ENCODE data around the gene CFAP57. TPM values are rescaled to one million over a fixed set of nuclear protein-coding genes. Genes with fewer than 3 reads are reported as not detected.
"Not testable (repeated sequence)": the region's sequence is repeated elsewhere in the genome, so short reads cannot be mapped to it uniquely, and the experiment has no call there.

CFAP57 gene
- total RNA-seq, 2 experiments from 2014 or later = 0.09 TPM

DNA sequence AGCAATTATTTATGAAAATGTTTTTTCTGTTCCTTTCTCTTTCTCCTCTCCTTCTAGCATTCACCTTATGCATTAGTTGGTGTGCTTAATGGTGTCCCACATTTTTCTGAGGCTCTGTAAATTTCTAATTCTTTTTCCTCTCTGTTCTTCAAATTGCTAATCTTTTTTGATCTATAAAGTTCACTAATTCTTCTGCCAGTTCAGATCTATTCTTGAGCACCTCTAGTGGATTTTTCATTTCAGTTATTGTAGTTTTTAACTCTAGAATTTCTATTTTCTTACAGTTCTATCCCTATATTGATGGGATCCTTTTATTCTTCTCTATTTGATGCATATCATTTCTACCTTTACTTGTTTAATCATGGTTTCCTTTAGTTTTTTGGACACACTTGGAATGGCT is 22.4 kb downstream of the CFAP57 start:
- DNase-seq = no peak
- H3K27ac Mint-ChIP-seq = no peak overlapping the region
- H3K36me3 Mint-ChIP-seq = no peaks in the 10 kb centered on the region
- CTCF ChIA-PET = no interaction called here
- H3K4me3 Mint-ChIP-seq = no peak overlapping the region
- H3K4me1 Mint-ChIP-seq = no peaks in the 10 kb centered on the region
- peaks cover 18% of the 10 kb centered on the region for H3K27me3 Mint-ChIP-seq
- ATAC-seq = no peak
- H3K9me3 Mint-ChIP-seq (ENCODE audit: low read depth) = peaks cover 15% of the 10 kb centered on the region

DNA sequence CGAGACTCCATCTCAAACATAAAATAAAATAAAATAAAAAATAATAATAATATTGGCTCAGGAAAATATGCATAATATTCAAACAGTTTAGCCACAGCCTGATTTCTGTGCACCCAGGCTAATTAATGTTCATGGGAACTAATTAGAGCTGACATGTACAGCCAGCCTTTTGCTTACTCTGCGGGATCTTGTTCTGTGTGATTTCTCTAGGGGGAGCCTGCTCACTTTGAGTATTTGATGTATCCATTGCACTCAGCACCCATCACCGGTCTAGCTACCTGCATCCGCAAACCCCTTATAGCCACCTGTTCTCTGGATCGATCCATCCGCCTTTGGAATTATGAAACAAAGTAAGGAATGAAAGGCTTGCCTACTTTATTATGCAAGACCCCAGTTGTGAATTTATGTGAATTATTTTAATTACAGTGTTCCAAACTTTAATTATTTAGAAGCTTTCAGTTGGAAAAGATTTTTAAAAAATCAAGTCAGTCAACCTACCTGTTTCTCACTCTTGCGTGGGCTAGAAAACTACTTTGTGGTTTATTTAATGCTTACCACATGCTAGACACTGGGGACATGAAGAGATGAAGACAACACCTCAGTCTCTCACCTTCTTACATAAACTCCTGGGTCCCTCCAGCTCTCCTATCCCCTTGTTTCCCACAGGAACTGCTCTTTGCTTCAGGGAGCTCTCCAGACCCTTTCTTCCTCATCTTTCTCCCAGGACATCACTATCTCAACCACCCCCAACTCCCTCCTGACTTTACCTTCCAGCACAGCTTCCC is 25.4 kb downstream of the CFAP57 start:
- Mint-ChIP-seq H3K9me3 (ENCODE audit: low read depth) (peaks cover 3% of the 10 kb centered on the region), H3K4me1 (no peaks in the 10 kb centered on the region), H3K4me3 (no peak overlapping the region), H3K36me3 (no peaks in the 10 kb centered on the region), H3K27me3 (peaks cover 15% of the 10 kb centered on the region), H3K27ac (no peak overlapping the region)
- CTCF ChIA-PET = interaction anchor here (1.2 to 1.3 kb wide), 3 partner anchors 21 to 737 kb away, joined by 3 to 4 read pairs (median 3); no protein-coding TSS in a partner anchor
- no peak for ATAC-seq
- no peak for DNase-seq

DNA sequence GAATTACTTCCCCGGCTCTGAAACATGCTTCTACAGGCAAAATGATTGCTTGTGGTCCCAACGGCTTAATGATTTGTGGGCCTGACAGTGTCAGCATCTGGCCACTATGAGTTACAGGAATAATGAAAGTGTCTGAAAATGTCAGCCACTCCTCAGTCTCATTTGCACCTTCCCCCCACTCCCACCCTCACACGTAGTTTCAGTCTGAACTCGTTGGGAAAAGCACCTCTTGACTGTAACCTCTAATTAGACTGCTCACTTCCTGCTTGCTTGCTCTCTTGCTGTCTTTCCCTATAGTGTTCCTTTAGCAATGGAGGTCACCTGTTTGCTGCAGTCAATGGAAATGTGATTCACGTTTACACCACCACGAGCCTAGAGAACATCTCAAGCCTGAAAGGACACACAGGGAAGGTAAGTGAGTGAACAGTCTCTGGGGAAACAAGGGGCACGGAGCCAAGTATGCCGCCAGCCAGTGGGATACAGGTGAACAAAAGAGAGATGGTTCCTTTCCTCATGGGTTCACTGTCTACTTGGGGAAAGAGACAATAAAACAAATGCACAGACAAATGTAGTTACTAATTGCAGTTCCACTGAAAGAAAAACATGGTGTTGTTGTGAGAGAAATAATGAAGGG is 27.1 kb downstream of the CFAP57 start:
- H3K27ac Mint-ChIP-seq = no peak overlapping the region
- DNase-seq = no peak
- peaks cover 14% of the 10 kb centered on the region for H3K27me3 Mint-ChIP-seq
- CTCF ChIA-PET = no interaction called here
- peaks cover 3% of the 10 kb centered on the region for H3K9me3 Mint-ChIP-seq (ENCODE audit: low read depth)
- H3K36me3 Mint-ChIP-seq = peaks cover 2% of the 10 kb centered on the region
- no peak for ATAC-seq
- no peaks in the 10 kb centered on the region for H3K4me1 Mint-ChIP-seq
- H3K4me3 Mint-ChIP-seq = no peak overlapping the region

DNA sequence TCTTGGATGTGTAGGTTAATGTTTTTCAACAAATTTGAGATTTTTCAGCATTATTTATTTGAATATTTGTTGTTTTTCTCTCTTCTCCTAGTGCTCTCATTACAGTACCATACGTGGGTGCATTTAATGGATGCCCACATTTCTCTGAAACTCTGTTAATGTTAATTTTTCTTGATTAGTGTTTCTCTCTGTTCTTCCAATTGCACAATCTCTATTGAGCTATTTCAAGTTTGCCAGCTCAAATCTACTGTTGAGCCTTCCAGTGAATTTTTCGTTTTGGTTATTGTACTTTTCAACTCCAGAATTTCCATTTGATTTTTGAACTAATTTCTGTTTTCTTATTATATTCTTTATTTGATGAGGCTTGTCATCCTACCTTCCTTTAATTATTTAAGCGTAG is 31.7 kb downstream of the CFAP57 start:
- Mint-ChIP-seq H3K27ac (no peak overlapping the region), H3K9me3 (ENCODE audit: low read depth) (no peaks in the 10 kb centered on the region), H3K4me3 (no peak overlapping the region), H3K36me3 (peaks cover 2% of the 10 kb centered on the region), H3K4me1 (no peaks in the 10 kb centered on the region), H3K27me3 (peaks cover 4% of the 10 kb centered on the region)
- CTCF ChIA-PET = no interaction called here
- no peak for DNase-seq
- ATAC-seq = no peak

DNA sequence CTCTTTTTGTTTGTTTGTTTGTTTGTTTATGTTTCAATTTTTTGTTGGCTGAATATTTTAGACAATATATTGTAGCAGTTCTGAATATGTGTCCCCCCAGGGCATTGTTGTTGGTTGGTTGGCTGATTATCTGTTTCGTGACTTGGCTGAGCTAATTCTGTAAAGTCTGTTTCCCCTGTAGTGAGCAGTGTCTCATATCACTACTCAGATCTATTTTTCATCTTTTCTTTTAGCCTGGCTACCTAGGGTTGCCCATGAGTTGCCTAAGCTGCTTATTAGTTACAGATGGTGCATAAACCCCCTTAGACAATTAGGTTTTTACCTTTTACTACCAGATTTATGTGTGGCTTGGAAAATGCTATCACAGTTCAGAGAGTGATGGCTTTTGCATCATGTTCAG is 32.3 kb downstream of the CFAP57 start:
- Mint-ChIP-seq H3K9me3 (ENCODE audit: low read depth) (no peaks in the 10 kb centered on the region), H3K36me3 (peaks cover 2% of the 10 kb centered on the region), H3K4me1 (no peaks in the 10 kb centered on the region), H3K27me3 (peaks cover 4% of the 10 kb centered on the region), H3K4me3 (no peak overlapping the region), H3K27ac (no peak overlapping the region)
- CTCF ChIA-PET = no interaction called here
- no peak for ATAC-seq
- DNase-seq = no peak

DNA sequence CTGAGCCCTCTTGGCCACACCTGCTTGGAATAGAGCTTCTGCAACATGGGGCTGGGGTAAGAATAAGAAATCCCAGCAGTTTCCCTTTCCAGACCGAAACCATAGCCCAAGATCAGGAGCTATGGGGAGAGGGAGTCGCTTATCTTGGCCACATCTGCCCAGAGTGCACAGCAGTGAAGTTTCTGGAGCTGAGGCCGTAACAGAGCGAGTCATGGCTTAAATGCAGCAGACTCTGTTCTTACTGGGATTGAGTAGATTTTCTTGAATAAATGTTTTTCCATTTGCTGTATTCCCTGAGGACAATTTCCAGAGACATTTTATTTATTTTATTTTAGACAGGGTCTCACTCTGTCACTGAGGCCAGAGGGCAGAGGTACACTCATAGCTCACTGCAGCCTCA is 33.5 kb downstream of the CFAP57 start:
- Mint-ChIP-seq H3K27me3 (peaks cover 4% of the 10 kb centered on the region), H3K4me1 (no peaks in the 10 kb centered on the region), H3K36me3 (peaks cover 2% of the 10 kb centered on the region), H3K9me3 (ENCODE audit: low read depth) (no peaks in the 10 kb centered on the region), H3K4me3 (no peak overlapping the region), H3K27ac (no peak overlapping the region)
- no peak for ATAC-seq
- CTCF ChIA-PET = no interaction called here
- no peak for DNase-seq

DNA sequence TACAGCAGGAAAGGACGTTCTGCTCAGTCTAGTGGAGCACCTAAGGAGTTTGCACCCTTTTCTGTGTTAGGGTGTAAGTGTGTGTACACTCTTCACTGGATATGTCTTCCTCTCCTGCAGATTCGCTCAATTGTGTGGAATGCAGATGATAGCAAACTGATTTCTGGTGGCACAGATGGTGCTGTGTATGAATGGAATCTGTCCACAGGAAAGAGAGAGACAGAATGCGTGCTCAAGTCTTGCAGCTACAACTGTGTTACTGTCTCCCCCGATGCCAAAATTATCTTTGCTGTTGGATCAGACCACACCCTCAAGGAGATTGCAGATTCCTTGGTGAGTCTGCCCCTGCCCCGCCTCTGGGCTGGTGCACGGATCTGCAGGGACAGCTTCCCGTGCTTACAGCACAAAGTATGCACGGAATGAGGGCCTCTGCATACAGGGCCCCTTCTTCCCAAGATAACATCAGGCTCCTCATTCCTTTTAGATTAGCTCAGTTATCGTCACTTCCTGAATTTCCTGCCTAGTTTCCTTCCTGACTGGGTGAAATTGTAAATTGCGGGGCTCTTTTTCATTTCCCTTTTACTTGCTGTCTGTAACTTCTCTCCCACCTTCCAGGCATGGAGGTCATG is 34.6 kb downstream of the CFAP57 start:
- Mint-ChIP-seq H3K4me3 (no peak overlapping the region), H3K9me3 (ENCODE audit: low read depth) (no peaks in the 10 kb centered on the region), H3K27ac (no peak overlapping the region), H3K36me3 (peaks cover 2% of the 10 kb centered on the region), H3K4me1 (no peaks in the 10 kb centered on the region), H3K27me3 (peaks cover 4% of the 10 kb centered on the region)
- CTCF ChIA-PET = interaction anchor here (0.9 kb wide), 1 partner anchor 20 kb away, joined by 3 read pairs; no protein-coding TSS in a partner anchor
- no peak for DNase-seq
- no peak for ATAC-seq

DNA sequence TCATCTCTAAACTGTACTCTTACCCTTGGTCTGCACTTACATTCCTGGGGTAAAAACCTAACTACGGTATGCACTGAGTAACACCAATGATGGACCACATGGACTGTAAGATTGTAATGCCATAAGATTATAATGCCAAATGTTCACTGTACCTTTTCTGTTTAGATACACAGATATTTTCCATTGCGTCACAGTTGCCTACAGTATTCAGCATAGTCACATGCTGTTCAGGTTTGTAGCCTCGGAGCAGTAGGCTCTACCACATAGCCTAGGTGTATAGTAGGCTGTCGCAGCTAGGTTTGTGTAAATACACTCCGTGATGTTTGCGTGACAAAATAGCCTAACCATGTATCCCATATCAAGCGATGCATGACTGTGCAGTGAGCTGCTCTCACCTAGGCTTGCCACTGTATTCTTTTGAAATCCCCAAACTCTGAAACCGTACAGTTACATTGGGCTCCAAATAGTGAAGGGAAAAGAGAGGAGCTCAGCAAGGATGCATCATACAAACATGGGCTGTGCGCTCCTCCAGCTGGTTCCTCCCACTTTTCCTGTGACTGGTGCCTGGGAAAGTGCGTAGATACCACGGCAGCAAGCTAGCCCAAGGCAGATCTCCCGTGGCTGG is 35.2 kb downstream of the CFAP57 start:
- no peaks in the 10 kb centered on the region for H3K4me1 Mint-ChIP-seq
- ATAC-seq = no peak
- H3K27ac Mint-ChIP-seq = no peak overlapping the region
- DNase-seq = no peak
- H3K27me3 Mint-ChIP-seq = peaks cover 8% of the 10 kb centered on the region
- CTCF ChIA-PET = interaction anchor here (0.9 kb wide), 1 partner anchor 20 kb away, joined by 3 read pairs; no protein-coding TSS in a partner anchor
- H3K9me3 Mint-ChIP-seq (ENCODE audit: low read depth) = no peaks in the 10 kb centered on the region
- H3K4me3 Mint-ChIP-seq = no peak overlapping the region
- peaks cover 2% of the 10 kb centered on the region for H3K36me3 Mint-ChIP-seq

DNA sequence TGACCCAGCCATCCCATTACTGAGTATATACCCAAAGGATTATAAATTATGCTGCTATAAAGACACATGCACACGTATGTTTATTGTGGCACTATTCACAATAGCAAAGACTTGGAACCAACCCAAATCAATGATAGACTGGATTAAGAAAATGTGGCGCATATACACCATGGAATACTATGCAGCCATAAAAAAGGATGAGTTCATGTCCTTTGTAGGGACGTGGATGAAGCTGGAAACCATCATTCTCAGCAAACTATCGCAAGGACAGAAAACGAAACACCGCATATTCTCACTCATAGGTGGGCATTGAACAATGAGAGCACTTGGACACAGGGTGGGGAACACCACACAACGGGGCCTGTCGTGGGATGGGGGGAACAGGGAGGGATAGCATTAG is 36.1 kb downstream of the CFAP57 start:
- H3K4me1 Mint-ChIP-seq; H3K27ac Mint-ChIP-seq; CTCF ChIA-PET; H3K9me3 Mint-ChIP-seq (ENCODE audit: low read depth); H3K36me3 Mint-ChIP-seq; DNase-seq; H3K4me3 Mint-ChIP-seq; ATAC-seq: not testable (repeated sequence)
- H3K27me3 Mint-ChIP-seq = peaks cover 11% of the 10 kb centered on the region

DNA sequence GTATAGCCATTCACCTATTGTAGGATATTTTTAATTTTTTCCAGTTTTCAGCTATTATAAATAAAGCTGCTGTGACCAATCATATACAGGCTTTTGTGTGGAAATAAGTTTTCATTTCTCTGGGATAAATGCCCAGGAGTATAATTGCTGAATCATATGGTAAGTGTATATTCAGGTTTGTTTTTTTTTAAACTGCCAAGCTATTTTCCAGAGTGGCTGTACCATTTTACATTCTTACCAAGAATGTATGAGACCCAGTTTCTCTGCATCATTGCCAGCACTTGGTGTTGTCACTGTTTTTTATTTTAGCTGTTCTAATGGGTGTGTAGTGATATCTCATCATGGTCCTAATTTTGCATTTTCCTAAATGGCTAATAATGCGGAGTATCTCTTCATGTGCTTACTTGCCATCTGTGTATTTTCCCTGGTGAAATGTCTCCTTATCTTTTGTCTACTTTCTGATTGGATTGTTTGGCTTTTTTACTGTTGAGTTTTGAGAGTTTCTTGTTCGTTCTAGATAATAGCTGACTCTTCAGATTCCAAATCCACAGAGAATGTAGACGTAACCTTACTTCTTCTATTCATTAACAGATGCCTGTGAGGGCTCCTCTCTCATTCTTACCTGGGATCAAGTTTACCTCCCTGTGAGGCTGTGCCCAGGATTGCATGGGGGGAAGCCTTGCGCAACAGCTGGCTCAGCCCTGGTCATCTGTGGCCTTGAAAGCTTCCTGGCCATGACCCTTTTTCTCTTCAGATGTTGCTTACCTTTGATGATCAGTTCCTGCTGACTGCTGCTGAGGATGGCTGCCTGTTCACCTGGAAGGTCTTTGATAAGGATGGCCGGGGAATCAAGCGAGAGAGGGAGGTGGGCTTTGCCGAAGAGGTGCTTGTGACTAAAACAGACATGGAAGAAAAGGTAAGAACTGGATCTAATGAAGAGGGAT is 42.6 kb downstream of the CFAP57 start:
- no peak overlapping the region for H3K4me3 Mint-ChIP-seq
- no peak for DNase-seq
- no peaks in the 10 kb centered on the region for H3K9me3 Mint-ChIP-seq (ENCODE audit: low read depth)
- H3K27ac Mint-ChIP-seq = no peak overlapping the region
- no peaks in the 10 kb centered on the region for H3K4me1 Mint-ChIP-seq
- no peaks in the 10 kb centered on the region for H3K36me3 Mint-ChIP-seq
- no peak for ATAC-seq
- H3K27me3 Mint-ChIP-seq = peaks cover 18% of the 10 kb centered on the region
- CTCF ChIA-PET = interaction anchor here (1.1 to 1.2 kb wide), 2 partner anchors 12 to 44 kb away, joined by 3 to 6 read pairs; no protein-coding TSS in a partner anchor

DNA sequence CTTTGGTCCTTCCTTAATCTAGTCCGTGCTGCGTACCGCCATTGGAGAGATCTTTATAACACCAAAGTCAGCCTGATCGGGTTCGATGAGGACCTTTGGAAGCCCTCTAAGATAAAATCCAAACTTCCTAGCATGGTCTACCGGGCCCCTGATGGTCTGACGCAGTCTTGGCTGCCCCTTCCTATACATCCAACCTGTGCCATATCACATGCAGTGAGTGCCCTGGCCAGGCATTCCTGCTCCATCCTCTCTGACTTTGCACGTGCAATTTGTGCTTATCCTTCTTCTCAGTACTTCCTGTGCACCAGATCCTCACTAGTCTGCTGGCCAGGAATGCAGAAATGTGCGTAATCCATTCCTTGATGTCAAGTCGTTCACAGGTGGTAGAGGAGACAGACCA is 45.6 kb downstream of the CFAP57 start:
- ATAC-seq = no peak
- CTCF ChIA-PET = no interaction called here
- Mint-ChIP-seq H3K27me3 (peaks cover 14% of the 10 kb centered on the region), H3K9me3 (ENCODE audit: low read depth) (no peaks in the 10 kb centered on the region), H3K4me1 (peaks cover 5% of the 10 kb centered on the region), H3K36me3 (no peaks in the 10 kb centered on the region), H3K4me3 (no peak overlapping the region), H3K27ac (no peak overlapping the region)
- DNase-seq = no peak

DNA sequence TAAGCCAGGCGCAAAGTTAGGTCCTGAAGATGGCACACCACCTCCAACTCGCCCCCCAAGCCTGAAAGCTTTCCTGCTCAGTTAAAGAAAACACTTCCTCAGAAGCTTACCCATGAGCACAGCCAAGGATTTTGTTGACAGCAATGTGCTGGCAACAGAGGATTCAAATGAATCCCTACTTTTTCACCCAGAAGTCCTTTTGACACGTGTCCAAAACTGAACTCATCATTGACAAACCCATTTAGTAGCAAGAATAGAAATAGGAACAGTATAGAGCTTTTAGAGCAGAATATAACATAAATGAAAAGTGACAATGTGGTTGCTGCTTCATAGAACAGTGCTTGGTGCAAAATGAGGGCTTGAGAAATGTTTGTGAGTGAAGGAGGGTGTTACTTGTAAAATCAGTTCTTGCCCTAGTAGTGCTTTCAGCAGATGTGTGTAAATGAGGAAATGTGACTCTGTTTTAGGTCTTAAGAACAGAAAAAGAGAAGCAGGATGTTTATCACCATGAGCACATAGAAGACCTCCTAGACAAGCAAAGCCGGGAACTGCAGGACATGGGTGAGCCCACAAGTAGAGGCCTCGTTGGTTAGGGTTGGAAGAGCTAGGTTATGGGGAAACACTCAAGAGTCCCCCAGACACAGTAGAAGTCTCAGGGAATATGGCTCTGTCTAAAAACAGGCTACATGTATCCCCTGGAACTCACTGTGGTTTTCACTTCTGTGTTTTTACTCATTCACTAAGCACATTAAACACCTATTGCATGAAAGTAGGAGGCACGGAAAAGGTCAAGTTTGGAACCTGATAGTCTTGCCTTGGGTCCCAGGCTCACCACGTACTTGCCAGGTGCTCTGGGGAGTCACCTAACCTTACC is 49.0 kb downstream of the CFAP57 start:
- Mint-ChIP-seq H3K27me3 (no peaks in the 10 kb centered on the region), H3K4me1 (peaks cover 5% of the 10 kb centered on the region), H3K36me3 (no peaks in the 10 kb centered on the region), H3K4me3 (no peak overlapping the region), H3K9me3 (ENCODE audit: low read depth) (no peaks in the 10 kb centered on the region), H3K27ac (no peak overlapping the region)
- ATAC-seq = no peak
- no peak for DNase-seq
- CTCF ChIA-PET = no interaction called here
